ENCODE results near the gene FHIT.

Gene FHIT

DNA sequence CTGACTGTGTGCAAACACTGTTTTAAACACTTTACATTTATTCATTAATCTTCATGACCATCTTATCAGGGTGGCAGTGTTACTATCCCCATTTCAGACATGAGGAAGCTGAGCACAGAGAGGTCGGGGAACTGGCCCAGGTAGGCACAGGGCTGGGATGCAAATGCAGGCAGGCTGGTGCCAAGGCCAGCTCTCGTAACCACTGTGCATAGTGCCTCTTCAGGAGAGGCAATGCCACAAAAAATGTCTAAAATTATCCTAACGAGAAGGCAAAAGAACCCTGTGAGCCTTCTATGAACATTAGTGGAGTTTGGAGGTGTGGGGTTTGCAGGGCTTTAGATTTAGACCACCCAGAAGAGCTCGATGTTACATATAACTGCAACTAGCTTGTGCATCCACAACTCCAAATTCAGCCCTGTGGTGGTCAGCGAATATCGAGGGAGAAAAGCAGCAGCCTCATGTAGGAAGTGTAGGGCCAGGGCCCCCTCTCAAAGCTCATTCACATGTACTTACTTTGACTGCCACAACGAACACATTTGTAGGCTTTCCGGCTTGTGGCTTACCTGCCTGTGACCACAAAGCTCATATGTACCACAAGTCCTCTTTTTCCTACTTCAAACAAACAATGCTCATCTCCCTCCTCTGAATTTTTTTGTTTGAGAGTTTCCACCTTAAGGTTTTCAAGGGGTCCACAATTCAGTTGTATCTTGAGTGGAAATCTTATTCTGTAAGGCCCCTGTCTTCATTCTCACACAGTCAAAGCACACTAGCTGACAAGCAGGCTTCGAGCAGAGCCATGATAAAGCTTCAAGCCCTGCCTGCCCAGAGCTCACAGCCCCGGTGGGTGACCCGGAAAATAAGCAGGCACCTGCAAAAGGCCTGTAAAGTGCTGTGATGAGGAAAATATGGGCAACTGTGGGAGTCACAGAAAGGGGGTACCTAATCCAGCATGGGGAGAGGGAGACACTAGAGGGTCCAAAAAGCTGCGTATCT is 1478.5 kb downstream of the FHIT start:
- DNase-seq: no peak

DNA sequence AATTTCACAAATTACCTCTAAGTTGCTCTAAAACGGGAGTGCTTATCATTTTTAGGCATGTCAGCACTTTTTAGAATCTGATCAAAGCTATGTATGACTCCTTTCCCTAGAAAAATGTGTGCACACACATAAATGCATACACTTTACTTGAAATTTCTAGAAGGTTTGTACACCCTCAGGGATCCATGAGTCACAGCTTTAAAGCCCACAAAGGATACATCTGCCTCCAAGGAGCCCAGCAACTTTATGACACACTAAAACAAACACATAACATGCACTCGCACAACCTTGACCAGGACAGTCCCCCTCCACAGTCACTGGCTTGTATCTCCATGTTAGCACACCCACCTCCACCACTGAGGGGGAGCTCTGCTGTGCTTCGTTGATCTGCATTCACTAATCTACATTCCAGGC is 1479.5 kb downstream of the FHIT start:
- no peak for DNase-seq

DNA sequence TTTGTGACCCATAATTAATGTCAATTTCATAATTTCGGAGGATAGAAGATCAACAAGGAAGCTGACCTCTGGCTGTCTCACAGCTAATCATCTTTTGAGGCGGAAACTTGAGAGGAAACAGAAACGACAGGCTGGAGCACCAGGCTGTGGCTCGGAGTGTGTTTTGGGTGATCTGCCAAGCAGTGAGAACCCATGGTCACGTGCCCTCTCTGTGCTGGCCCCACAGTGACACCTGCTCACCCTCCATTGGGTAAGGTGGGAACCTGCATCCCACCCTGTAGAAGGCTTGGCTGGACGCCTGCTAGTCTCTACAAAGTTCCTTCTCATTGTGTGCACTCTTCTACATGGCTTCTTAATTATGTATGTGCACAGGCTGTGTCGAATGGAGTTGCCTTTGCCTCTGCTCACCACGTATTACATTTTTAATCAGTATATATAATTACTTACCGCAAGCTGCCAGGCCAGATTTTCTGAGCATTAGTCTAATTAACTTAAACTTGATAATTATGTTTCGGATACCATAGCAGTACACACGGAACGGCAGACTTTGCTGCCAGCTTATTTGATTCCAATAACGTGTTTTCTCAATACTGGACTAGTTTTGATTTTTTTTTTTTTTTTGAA is 1482.0 kb downstream of the FHIT start:
- DNase-seq: peak; percentile 56 to 90

DNA sequence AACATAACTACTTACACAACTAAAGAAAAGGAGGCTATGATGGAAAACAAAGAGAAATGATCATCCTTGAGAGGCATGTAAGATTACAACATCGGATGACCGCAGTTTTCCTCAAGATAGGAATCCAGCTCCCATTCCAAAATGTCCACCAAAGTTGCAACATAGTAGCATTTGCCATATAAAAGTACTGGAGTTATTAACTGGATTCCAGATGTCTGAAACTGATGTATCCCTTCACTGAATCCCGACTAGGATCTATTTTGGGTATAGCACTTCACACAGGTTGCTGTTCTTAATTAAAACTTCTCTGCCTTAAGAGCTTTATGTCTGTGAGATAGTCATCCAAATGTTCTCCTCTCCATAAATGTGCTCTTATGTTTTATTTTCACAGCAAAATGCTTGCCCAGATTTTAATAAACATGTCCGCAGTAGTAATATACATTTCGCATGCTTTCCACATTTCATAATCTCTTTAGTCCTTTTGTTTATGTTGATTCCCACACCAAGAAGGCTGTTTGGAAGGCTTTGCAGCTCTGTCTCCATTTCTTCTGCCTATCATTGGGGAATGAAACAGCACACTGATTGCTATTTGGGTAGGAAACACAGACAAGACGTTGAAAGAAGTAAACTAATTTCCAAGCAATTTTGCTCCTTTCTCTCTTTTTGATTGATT is 1484.9 kb downstream of the FHIT start:
- no peak for DNase-seq

DNA sequence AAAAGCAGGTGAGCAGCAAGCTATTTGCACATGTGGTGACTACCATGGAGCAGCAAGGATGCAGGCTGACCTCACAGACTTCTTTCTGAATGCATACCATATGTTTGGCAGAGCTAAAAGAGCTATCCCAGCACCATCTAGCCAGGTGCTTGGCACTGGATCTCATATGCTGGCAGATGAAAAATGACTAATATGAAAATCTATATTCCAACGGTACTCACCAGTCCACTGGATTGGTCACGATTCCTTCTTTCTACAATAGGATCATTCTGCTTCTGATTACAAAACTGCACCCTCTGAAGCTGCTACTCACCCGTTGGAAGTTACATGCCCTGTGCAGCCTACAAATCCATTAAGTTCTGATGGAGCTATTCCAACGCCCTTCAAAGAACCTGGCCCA is 1487.1 kb downstream of the FHIT start:
- peak in 1 of 2 experiments; percentile 68 for DNase-seq

- no peak for DNase-seq
These were observed 1488.3 kb downstream of the FHIT start for GRCh38 chr3:59762941-59763340.

GRCh38 chr3:59759298-59760031 is 1491.8 kb downstream of the FHIT start:
- no peak for DNase-seq

DNA sequence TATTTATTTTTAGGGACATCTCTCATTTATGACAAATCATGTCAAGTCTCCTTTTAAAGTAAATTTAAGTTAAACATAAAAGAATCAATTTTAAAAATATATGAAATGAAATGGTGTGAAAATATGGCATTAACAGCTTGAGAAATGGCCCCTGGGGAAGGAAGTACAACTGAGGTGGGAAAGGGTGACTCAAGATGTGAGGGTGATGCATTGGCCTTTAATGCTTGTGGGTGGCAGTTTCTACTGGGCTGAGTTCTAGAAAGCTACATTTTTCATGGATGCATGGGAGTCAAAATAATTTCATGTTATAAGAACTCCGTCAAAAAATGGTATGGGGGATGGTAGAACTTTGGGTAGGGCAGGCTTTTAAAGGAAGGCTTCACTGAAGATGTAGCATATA is 1492.6 kb downstream of the FHIT start:
- DNase-seq: no peak

DNA sequence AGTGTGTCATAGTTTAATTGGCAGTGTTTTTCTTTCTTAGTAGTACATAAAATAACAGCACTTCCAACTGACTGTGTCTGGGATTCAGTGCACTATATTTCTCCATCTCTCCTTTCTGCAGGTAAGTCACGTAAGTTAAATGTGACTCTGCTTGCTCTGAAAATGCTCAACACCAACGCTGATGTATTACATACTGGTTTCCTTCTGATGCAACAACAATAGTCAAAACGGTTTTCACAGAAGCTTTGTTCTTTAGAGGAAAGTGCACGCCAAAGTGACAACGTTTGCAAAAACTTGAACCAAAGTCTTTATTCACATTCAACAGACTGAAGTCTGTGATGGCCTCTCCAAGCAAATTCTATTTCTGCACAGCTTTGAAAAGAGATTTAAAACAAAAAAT is 1494.3 kb downstream of the FHIT start:
- no peak for DNase-seq

GRCh38 chr3:59754456-59755129 is 1496.7 kb downstream of the FHIT start:
- no peak for DNase-seq

- DNase-seq: no peak
These were observed 1497.3 kb downstream of the FHIT start for GRCh38 chr3:59753808-59754450.

- no peak for DNase-seq
These were observed 1498.3 kb downstream of the FHIT start for GRCh38 chr3:59752925-59753324.

GRCh38 chr3:59751606-59752005 is 1499.6 kb downstream of the FHIT start:
- DNase-seq: no peak

DNA sequence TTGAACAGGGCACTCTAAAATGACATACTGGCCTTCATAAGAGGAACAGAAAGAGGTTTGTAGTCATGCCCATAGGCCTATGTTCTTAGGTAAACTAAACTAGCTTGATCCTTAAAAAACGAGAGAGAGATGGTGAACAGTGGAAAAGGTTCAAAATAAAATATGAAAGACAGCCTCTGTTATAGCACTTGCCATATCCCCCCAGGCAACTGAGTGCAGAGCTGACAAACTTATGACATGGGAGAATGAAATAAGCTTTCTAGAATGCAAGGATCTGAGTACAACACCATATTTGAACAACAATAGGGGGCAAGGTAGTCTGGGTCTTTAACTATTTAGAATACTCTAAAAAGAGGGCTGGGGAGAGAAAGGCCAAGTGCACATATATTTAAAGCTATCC is 1500.9 kb downstream of the FHIT start:
- DNase-seq: no peak

DNA sequence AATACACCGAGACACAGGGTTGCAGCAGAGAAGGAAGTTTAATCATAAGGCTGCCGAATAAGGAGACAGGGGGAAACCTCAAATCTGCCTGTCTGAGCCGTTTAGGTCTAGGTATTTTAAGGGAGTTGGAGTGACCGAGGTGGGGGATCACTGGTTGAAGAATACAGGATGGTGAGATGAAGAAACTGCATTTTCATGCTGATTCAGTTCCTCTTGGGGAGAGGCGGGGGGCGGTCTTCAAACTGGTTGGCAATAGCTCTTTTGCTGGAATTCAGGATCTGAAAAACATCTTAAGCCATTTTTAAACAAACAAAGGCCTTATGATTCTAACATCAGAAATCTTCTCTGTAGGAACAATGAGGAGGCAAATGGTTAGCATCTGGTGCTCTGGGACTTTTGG is 1502.0 kb downstream of the FHIT start:
- no peak for DNase-seq

- no peak for DNase-seq
These were observed 1504.7 kb downstream of the FHIT start for GRCh38 chr3:59746585-59746984.

GRCh38 chr3:59737241-59737640 is 1514.0 kb downstream of the FHIT start:
- peak in 1 of 2 experiments; percentile 17 for DNase-seq

GRCh38 chr3:59734061-59734460 is 1517.2 kb downstream of the FHIT start:
- no peak for DNase-seq

GRCh38 chr3:59733041-59733809 is 1518.0 kb downstream of the FHIT start:
- peak in 1 of 2 experiments; percentile 53 for DNase-seq

GRCh38 chr3:59731943-59732342 is 1519.3 kb downstream of the FHIT start:
- DNase-seq: no peak

DNA sequence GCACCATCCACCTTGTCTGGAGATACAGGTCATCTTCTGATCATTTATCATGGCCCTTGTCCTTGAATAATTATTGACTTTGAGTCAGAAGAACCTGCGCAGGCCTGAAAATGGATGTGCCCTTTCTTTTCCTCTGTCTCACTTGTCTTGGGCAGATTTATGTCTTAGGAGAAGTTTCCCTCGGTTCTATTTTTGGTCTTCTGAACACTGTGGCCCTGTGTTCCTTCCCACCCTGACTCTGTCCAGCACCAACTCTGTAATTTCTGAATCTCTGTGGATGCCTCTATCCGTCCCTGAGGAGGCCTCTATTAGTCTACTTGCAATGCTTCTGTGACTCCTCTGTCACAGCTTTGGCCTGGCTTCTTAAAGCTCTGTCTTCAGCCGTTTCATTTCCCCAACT is 1520.7 kb downstream of the FHIT start:
- no peak for DNase-seq

Data from NCI-H524 (cell line).